GM18858 (cell line): Measurements from ENCODE around the gene CD36.
A peak's percentile ranks its signal among the peaks of the same experiment; 100 is the strongest.

ENCODE experiments used
- ATAC-seq: cut with Tn5 transposase; IDR thresholded peaks from one replicate; pipeline ENCODE4 v1.9.1; 2021; ENCODE audit not compliant: unreplicated experiment

The CD36 gene

DNA sequence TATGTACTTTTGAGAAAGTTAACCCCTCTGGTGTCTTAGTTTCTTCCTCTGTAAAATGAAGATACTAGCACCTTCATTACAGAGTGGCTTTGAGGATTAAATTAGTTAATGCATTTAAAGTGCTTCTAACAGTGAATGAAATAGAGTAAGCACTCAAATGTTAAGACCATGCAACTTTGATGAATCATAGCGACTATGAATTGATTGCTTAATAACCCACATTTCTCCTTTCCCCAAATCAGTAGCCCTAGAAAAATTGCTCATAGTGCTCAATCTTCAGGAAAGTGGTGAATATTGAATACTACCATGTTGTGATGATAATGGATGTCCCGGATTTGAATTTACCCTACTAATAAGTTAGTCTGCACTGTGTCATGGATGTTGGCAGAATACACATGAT, 48.1 kb downstream of the CD36 start:
- ATAC-seq, result no peak

DNA sequence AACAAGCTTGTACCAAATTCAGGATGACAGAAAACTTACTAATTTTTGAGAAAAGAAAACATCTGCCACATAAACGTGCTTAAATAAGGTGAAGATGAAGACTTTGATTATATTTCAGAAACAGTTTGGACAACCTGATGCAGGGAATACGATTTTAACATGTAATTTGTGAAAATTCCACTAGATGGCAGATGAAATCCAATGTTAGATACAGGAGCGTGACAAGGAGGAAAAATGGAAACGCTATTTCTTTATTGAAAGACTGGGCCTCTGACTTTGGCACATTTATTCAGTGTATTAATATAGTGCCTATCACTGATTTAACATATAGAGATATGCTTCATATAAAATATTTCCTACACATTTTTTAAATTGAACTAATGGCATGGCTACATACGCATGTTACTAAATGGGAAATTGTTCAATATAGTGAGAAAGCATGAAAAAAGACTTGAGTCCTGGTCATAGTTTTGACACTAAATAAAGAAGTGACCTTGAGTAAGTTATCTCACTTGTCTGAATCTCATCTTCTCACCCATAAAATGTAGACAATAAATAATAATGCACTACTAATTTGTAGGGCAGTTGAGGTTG, 60.7 kb downstream of the CD36 start:
- peak; percentile 82 for ATAC-seq

DNA sequence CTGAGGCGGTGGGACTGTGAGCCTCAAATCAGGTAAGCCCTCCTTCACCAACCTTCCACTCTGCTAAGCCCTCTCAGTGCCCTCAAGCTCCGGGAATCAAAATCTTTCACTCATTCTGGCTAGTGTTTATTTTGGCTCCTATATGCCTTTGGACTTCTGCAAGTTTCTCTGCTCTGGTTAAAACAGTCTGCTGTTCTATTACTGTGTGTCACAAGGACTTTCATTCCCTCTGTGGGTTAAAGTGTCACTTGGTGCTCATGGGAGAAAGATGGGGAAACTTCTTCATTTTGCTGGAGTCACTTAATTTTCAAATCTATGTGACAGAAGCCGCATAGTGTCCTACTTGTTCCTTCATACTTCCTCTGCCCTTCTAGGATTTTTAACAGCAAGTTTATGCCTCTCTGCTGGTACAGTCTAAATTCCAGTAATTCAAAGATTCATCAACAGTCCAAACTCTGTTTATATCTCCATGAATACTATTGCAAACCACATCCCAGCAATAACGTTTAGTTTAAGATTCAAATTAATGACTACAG, 61.3 kb downstream of the CD36 start:
- ATAC-seq, result no peak

GRCh38 chr7:80703272-80703671, 64.8 kb downstream of the CD36 start:
- no peak for ATAC-seq

- no peak for ATAC-seq
Measured at GRCh38 chr7:80705130-80705781, 66.8 kb downstream of the CD36 start.

- no peak for ATAC-seq
Measured at GRCh38 chr7:80707318-80707717, 68.9 kb downstream of the CD36 start.

GRCh38 chr7:80708123-80708522, 69.7 kb downstream of the CD36 start:
- no peak for ATAC-seq

GRCh38 chr7:80711531-80711930, 73.1 kb downstream of the CD36 start:
- no peak for ATAC-seq

DNA sequence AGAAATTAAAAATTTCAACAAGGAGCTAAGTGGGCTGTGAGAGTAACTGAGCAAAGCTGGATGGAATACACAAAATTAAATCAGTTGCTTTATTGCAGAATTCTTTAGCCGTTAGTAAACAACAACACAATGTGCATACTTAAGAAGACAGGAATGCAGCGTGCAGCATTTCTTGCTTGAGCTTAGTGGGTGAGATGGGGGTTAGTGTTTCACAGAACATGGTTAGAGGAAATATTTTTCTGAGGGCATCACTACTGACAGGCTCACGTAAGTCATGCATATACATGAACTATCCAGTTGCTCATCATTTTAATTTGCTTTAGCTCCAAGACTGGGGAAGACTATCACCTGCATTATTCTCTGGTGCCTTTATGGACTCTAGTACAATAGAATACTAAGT, 80.8 kb downstream of the CD36 start:
- ATAC-seq, result no peak

DNA sequence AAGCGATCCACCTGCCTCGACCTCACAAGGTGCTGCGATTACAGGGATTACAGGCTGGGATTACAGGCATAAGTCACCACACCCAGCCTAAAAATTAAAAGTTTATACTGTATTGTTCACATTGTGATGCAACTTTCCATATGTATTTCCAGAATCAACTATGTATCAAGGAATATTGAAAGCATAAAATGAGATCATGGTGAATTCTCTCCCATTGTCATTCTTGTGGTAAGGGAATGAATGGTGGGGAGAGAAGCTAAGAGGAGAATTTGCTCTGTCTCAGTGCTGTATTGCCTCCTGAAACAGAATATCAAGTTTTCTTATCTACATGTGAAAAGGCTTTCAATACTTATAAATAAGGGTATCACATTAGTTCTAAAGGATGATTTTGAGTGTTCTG, 81.7 kb downstream of the CD36 start:
- no peak for ATAC-seq

GRCh38 chr7:80721883-80722615, 83.6 kb downstream of the CD36 start:
- peak; percentile 37 for ATAC-seq

DNA sequence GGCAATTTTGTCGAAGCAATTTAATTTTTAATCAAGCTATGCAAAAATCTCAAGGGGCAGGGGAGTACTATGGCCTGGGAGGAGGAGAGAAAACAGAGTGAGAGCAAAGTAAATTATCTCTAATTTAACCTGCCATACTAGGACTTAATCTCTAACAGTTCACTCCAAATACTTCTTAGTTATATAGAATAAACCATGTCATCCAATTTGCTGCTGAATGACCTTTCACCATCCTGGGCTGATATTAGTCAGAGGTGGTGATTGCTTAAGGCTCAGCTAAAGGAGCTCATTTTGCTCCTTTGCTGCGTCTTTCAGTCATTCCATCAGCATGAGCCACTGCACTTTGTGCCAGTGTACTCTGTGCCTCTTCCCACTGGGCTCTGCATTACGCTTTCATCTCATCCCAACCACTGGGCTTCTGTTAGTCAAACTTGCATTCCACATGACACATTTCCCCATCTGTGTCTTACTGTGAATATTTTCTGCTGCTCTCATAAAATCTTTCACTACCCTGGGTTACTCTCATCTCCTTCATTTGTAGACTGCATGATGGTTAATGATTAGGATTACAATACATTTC, 84.3 kb downstream of the CD36 start:
- ATAC-seq, result no peak

DNA sequence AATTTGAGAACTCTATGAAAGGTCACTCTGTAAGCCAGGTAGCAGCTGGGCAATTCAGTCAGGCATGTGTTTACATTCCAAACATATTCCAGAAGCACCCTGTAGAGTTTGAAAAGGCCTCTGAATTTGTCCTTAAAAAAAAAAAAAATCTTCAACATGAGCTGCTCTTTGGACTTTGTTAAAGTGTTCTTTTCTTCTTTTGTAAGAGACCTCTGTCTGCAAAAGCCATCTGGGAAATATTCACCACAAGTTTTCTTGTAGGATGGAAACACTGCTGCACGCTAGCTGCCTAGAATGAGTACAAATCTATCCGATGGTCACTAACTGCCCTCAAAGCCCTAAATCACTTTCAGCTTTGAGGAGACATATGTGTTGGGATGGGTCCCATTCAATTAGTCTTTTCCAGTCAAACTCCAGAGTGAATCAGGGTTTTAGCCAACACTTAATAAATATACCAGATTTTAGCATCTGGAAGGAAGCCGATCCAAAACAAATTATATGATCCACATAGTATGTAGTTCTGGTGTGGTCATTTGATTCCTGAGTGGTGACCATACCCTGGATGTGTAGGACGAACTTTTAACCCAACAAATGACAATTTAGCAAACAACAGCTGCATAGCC, 85.9 kb downstream of the CD36 start:
- no peak for ATAC-seq

DNA sequence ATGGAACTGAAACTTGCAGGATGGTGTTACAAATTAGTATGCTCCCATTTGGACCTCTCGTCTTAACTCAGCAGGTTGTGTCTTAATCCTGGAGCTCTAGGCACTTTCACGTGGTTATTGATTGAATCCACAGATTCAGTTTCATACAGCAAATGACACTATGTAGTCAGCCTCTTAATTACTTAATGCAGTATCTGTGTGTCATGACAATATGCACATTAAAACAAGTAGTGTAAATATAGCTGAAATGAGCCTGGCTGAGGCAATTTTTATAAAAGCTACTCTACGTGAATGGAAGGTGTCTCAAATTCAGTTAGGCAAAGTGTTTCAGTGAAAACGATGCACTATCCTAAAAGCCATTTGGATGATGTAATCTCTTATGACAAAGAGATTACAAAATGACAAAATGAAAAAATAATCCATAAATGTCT, 86.8 kb downstream of the CD36 start:
- no peak for ATAC-seq
